Astrocyte (in vitro differentiated cells and primary cell): ENCODE measurements around the gene ERH. TPM values are rescaled to one million over a fixed set of nuclear protein-coding genes. Genes with fewer than 3 reads are reported as not detected.

Experiments used
- DNase-seq: peaks from one replicate; pipeline ENCODE4 v3.0.0-alpha.2; 2010; ENCODE audit warnings: low read depth
- FAIRE-seq: peaks from 2 replicates; lab custom pipeline; 2011; peaks lifted over from hg19 to GRCh38; lab: Jason Lieb, UNC
- H2AFZ ChIP-seq: 2 replicates; pipeline ENCODE4 v1.6.0; 2012; ENCODE audit warnings: low read depth, low read length, inconsistent platforms
- H3K27ac ChIP-seq: 2 replicates; pipeline ENCODE4 v1.5.1; 2011; ENCODE audit warnings: low read depth, low read length, inconsistent platforms
- H3K27me3 ChIP-seq: 2 replicates; pipeline ENCODE4 v1.6.0; 2011; ENCODE audit warnings: low read length, inconsistent platforms; ENCODE audit not compliant: insufficient read depth
- H3K36me3 ChIP-seq: 2 replicates; pipeline ENCODE4 v1.5.1; 2011; ENCODE audit warnings: low read length, inconsistent platforms; ENCODE audit not compliant: insufficient read depth
- H3K4me1 ChIP-seq: 2 replicates; pipeline ENCODE4 v1.5.1; 2011; ENCODE audit warnings: low read length, inconsistent platforms; ENCODE audit not compliant: insufficient read depth
- H3K4me2 ChIP-seq: 2 replicates; pipeline ENCODE4 v1.6.0; 2012; ENCODE audit warnings: low read length, inconsistent platforms
- H3K4me3 ChIP-seq: 2 replicates; pipeline ENCODE4 v1.5.1; 2011; ENCODE audit warnings: low read depth, mild to moderate bottlenecking, low read length, inconsistent platforms; ENCODE audit not compliant: insufficient read depth
- H3K79me2 ChIP-seq: 2 replicates; pipeline ENCODE4 v1.6.0; 2012; ENCODE audit warnings: mild to moderate bottlenecking, low read length, inconsistent platforms; ENCODE audit not compliant: insufficient read depth
- H3K9ac ChIP-seq: 2 replicates; pipeline ENCODE4 v1.6.0; 2012; ENCODE audit warnings: mild to moderate bottlenecking, low read length, inconsistent platforms
- H3K9me3 ChIP-seq: 2 replicates; pipeline ENCODE4 v1.5.1; 2012; ENCODE audit warnings: low read depth, mild to moderate bottlenecking, low read length, inconsistent platforms; ENCODE audit not compliant: insufficient read depth
- H4K20me1 ChIP-seq: 2 replicates; pipeline ENCODE4 v1.6.0; 2012; ENCODE audit warnings: low read length, inconsistent platforms; ENCODE audit not compliant: insufficient read depth
- H3K27ac Mint-ChIP-seq: one replicate; pipeline ENCODE4 v1.8.0; 2021; ENCODE audit warnings: mild to moderate bottlenecking, mixed read lengths; ENCODE audit not compliant: unreplicated experiment
- H3K27me3 Mint-ChIP-seq: one replicate; pipeline ENCODE4 v1.8.0; 2021; ENCODE audit warnings: low read depth, mixed read lengths; ENCODE audit not compliant: unreplicated experiment
- H3K36me3 Mint-ChIP-seq: one replicate; pipeline ENCODE4 v1.8.0; 2021; ENCODE audit warnings: low read depth, mixed read lengths; ENCODE audit not compliant: unreplicated experiment
- H3K4me1 Mint-ChIP-seq: one replicate; pipeline ENCODE4 v1.8.0; 2021; ENCODE audit warnings: low read depth, mixed read lengths; ENCODE audit not compliant: unreplicated experiment
- H3K4me3 Mint-ChIP-seq: one replicate; pipeline ENCODE4 v1.8.0; 2021; ENCODE audit warnings: mild to moderate bottlenecking, moderate library complexity, mixed read lengths; ENCODE audit not compliant: unreplicated experiment
- H3K9me3 Mint-ChIP-seq: one replicate; pipeline ENCODE4 v1.8.0; 2021; ENCODE audit warnings: mild to moderate bottlenecking, mixed read lengths; ENCODE audit not compliant: unreplicated experiment
- EZH2 ChIP-seq: IDR thresholded peaks from 2 replicates; pipeline ENCODE4 v1.6.1; 2012; ENCODE audit warnings: mild to moderate bottlenecking, low read length, inconsistent platforms; ENCODE audit not compliant: insufficient read depth
- total RNA-seq: library from RNA; stranded (reverse); gene quantifications from 2 replicates; pipeline ENCODE4 v1.2.1, GENCODE V29; 2021
- TF ChIP-seq, protein P1 (sequence below): IDR thresholded peaks from 2 replicates; pipeline ENCODE4 v1.5.1; 2011; ENCODE audit warnings: low read depth, mild to moderate bottlenecking, inconsistent platforms, low read length, moderate library complexity; ENCODE audit not compliant: insufficient read depth

The ERH gene
- total RNA-seq, 1 donor from 2014 or later = 255 TPM

- Histone ChIP-seq H3K4me3 (no peak overlapping the region), H3K4me1 (no peaks in the 10 kb centered on the region), H3K9ac (no peak overlapping the region), H3K79me2 (peaks cover 77% of the 10 kb centered on the region), H2AFZ (no peak overlapping the region), H3K36me3 (no peaks in the 10 kb centered on the region), H3K27me3 (no peaks in the 10 kb centered on the region), H3K27ac (no peak overlapping the region), H4K20me1 (peaks cover 52% of the 10 kb centered on the region), H3K4me2 (no peak overlapping the region), H3K9me3 (no peaks in the 10 kb centered on the region)
- Mint-ChIP-seq H3K4me1 (no peaks in the 10 kb centered on the region), H3K4me3 (no peak overlapping the region), H3K9me3 (peaks cover 8% of the 10 kb centered on the region), H3K27ac (no peak overlapping the region), H3K27me3 (no peaks in the 10 kb centered on the region), H3K36me3 (no peaks in the 10 kb centered on the region)
- DNase-seq = no peak
- FAIRE-seq = no peak
- no peak for TF ChIP-seq EZH2
- TF ChIP-seq, protein P1, sequence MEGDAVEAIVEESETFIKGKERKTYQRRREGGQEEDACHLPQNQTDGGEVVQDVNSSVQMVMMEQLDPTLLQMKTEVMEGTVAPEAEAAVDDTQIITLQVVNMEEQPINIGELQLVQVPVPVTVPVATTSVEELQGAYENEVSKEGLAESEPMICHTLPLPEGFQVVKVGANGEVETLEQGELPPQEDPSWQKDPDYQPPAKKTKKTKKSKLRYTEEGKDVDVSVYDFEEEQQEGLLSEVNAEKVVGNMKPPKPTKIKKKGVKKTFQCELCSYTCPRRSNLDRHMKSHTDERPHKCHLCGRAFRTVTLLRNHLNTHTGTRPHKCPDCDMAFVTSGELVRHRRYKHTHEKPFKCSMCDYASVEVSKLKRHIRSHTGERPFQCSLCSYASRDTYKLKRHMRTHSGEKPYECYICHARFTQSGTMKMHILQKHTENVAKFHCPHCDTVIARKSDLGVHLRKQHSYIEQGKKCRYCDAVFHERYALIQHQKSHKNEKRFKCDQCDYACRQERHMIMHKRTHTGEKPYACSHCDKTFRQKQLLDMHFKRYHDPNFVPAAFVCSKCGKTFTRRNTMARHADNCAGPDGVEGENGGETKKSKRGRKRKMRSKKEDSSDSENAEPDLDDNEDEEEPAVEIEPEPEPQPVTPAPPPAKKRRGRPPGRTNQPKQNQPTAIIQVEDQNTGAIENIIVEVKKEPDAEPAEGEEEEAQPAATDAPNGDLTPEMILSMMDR = no peak
Measured at GRCh38 chr14:69413483-69413882, 15.4 kb upstream of the ERH start.

- H3K4me1 Mint-ChIP-seq = no peaks in the 10 kb centered on the region
- DNase-seq (no peak), FAIRE-seq (no peak)
- Histone ChIP-seq H2AFZ (no peak overlapping the region), H3K4me2 (no peak overlapping the region), H3K4me3 (no peak overlapping the region), H3K27me3 (no peaks in the 10 kb centered on the region), H3K4me1 (no peaks in the 10 kb centered on the region), H4K20me1 (peaks cover 76% of the 10 kb centered on the region), H3K36me3 (peaks cover 3% of the 10 kb centered on the region), H3K9ac (no peak overlapping the region), H3K27ac (no peak overlapping the region), H3K9me3 (no peaks in the 10 kb centered on the region), H3K79me2 (peaks cover 91% of the 10 kb centered on the region)
- no peak overlapping the region for H3K4me3 Mint-ChIP-seq
- H3K36me3 Mint-ChIP-seq = peaks cover 5% of the 10 kb centered on the region
- no peak for TF ChIP-seq EZH2
- TF ChIP-seq, protein P1 = no peak
- H3K9me3 Mint-ChIP-seq = no peaks in the 10 kb centered on the region
- H3K27me3 Mint-ChIP-seq = no peaks in the 10 kb centered on the region
- H3K27ac Mint-ChIP-seq = no peak overlapping the region
Measured at GRCh38 chr14:69408331-69408960, 10.3 kb upstream of the ERH start.

DNA sequence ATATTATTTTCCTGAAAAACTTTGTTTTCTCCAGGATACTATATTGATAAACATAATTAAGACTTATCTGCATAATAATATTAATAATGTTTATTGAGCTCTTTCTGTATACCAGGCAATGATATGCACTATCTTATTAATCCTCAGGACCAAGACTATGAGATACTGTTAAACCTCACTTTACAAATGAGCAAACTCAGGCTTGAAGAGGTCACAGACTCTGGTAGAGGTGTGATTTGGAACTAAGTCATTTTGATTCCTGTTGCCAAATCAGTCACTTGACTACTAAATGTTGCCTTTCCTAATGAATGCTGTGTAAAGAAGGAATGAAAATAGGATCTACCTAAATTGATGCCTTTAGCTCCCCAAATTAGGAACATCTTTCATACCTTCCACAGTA, 7.7 kb upstream of the ERH start:
- Histone ChIP-seq H3K27me3 (no peaks in the 10 kb centered on the region), H2AFZ (no peak overlapping the region), H3K9ac (no peak overlapping the region), H3K4me2 (no peak overlapping the region), H3K9me3 (no peaks in the 10 kb centered on the region), H4K20me1 (peaks cover 82% of the 10 kb centered on the region), H3K36me3 (peaks cover 3% of the 10 kb centered on the region), H3K27ac (no peak overlapping the region), H3K4me3 (no peak overlapping the region), H3K4me1 (peaks cover 11% of the 10 kb centered on the region), H3K79me2 (peaks cover 99% of the 10 kb centered on the region)
- Mint-ChIP-seq H3K27me3 (no peaks in the 10 kb centered on the region), H3K9me3 (no peaks in the 10 kb centered on the region), H3K36me3 (peaks cover 5% of the 10 kb centered on the region), H3K4me1 (peaks cover 6% of the 10 kb centered on the region), H3K27ac (no peak overlapping the region), H3K4me3 (no peak overlapping the region)
- no peak for TF ChIP-seq EZH2
- TF ChIP-seq, protein P1 = no peak
- DNase-seq (no peak), FAIRE-seq (no peak)
